Middle frontal gyrus (tissue), 1 donor: ENCODE measurements around the gene MPP7.
A peak's percentile ranks its signal among the peaks of the same experiment; 100 is the strongest.
"Not testable (repeated sequence)": the region's sequence is repeated elsewhere in the genome, so short reads cannot be mapped to it uniquely, and the experiment has no call there.

ENCODE experiments used
- DNase-seq: peaks from one replicate; pipeline ENCODE4 v3.0.0-alpha.2; 2015; ENCODE audit warnings: low spot score; ENCODE audit errors: extremely low spot score

The MPP7 gene

DNA sequence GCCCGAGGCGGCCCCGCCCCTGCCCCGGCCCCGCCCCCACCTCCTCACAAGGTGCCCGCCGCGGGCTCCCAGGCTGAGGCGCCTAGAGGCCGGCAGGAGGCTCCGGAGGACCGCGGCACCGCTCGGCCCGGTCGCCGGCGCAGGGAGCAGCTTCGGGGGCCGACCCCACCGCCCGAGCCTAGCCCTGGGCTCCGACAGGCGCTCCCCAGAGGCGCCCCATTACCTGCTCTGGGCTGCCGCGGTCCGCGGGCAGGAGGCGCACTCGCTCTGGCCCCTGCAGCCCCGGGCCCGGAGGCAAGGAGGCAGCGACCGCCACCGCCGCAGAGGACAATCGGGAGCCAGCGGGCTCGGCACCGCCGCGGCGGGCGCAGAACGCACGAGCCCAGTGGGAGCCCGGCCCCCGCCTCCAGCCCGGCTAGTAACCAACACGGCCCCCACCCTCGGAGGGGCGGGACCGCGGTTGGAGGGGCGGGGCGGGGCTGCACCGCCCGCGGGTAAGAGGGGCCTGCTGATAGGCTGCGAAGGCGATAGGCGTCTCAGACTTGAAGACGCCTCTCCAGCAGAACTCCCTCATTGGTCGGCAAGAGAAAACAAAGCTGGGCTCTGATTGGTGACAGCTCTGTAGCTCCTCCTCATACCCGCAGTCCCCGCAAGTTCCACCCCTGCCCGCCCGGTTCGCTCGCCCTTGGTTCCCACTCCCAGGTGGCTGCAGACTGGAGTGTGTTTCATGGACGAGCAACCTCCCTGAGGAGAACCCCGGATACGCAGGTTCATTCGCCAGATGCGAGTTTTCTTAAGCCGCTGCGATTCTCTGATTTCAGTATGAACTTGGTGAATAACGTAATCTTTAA is at the start of gene MPP7:
Gene MPP7, minus strand, starts transcription at position 427 of the 851 bp plus-strand sequence. CDS start 64,460 bp downstream, outside the sequence.
- peak; percentile 95 for DNase-seq

DNA sequence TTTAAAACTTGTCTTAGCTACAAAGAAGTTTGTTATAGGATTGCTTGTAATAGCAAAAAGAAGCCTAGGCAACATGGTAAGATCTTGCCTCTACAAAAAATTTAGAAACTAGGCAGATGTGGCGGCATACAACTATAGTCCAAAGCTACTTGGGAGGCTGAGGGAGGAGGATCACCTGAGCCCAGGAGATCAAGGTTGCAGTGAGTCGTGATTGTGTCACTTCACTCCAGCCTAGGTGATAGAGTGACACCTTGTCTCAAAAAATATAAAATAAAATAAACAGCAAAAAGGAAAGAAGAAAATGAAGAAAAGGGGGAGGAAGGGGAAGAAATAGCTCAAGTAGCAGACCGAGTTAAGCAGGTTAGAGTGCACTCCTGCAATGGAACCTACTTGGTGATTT is 47.0 kb upstream of the MPP7 start:
- DNase-seq: no peak

DNA sequence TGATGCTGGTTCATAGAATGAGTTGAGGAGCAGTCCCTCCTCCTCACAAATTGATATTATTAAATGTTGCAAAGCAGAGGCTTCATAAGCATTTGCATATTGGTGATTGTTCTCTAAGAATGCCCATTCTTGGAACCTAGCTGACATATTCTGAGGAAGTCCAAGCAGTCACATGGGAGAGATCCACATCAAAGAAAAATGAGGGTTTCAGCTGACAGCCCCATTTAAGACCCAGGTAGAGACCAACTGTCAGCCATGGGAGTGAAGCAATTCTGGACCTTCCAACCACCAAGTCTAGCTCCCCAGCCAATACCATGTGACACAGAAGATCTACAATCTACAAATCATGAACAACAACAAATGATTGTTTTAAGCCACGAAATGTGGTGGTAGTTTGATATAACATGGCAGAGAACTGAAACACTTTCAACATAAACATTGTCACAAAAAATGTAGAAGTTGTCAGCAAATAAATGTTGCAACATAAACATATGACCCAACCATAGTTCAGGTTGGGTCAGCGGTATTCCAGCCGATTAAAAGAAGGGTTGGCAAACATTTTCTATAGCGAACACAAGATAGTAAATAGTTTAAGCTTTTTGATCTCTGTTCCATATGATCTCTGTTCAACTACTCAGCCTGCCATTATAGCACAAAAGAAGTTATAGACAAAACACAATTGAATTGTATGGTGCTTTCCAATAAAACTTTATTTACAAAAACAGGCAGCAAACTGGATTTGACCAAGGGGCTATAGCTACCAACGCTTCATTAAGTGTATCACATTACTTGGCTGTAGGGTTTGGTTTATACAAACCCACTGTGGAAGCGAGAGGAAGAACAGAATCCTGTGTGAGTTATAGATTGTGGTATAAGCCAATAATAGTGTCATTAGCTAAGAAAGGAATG is 41.4 kb upstream of the MPP7 start:
- DNase-seq: no peak

DNA sequence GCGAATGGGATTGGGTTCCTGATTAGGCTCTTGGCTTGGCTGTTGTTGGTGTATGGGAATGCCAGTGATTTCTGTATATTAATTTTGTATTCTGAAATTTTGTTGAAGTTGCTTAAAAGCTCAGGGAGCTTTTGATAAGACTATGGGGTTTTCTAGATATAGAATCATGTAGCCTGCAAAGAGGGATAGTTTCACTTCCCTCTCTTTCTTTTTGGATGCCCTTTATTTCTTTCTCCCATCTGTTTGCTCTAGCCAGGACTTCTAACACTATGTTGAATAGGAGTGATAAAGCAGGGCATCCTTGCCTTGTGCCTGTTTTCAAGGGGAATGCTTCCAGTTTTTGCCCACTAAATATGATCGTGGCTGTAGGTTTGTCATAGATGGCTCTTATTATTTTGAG is 40.4 kb upstream of the MPP7 start:
- DNase-seq: no peak

DNA sequence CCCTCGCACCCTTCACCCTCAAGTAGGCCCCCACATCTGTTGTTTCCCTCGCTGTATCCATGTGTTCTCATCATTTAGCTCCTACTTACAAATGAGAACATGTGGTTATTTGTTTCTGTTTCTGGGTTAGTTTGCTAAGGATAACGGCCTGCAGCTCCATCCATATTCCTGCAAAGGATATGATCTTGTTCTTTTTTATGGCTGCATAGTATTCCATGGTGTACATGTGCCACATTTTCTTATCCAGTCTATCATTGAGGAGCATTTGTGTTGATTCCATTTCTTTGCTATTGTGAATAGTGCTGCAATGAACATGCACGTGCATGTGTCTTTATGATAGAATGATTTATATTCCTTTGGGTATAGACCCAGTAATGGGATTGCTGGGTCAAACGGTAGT is 38.8 kb upstream of the MPP7 start:
- not testable (repeated sequence) for DNase-seq

DNA sequence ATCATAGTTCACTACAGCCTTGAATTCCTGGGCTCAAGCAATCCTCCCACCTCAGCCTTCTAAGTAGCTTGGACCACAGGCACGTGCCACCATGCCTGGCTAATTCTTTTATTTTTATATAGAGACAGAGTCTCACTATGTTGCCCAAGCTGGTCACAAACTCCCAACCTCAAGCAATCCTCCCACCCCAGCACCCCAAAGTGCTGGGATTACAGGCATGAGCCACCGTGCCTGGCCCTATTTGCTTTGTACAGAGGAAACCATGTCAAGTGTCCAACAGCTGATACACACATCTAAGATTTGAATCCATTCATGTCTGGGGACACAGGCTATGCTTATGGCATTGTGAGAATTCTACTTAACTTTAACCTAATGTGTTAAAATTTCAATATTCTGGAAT is 29.9 kb upstream of the MPP7 start:
- no peak for DNase-seq

DNA sequence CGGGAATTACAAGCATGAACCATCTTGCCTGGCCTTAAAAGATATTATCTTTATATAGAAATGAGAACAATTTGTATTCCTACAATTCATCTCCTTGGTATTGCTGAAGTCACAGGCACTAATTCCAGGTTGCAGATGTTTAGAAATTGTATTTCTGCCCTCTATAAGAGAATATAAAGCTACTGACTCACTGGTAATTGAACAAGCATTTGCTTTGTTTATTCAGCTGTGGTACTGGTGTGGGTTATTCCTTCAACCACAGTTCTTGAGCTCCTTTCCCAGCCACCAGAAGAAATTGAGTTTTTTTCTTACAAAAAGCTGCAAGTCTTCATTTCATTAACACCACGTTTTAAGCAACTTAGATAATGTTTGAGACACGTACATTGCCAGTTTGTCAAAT is 29.0 kb upstream of the MPP7 start:
- no peak for DNase-seq

DNA sequence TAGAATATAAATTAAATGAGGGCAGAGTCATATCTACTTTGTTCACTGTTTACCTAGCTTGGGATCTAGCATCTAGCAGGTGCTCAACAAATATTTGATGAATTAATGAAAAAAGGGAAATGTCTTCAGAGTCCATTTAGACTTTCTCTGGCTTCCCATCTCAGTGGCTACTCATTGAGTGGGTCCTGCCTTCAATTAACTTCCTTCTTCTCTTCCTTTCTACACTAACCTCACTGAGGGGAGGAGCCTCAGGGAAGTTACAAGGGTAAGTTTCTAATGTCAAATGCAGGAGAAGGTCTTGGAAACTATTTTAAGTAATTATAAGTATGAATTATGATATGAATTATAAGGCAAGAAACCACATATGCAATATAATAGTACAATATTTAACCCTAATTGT is 28.2 kb upstream of the MPP7 start:
- DNase-seq: no peak

DNA sequence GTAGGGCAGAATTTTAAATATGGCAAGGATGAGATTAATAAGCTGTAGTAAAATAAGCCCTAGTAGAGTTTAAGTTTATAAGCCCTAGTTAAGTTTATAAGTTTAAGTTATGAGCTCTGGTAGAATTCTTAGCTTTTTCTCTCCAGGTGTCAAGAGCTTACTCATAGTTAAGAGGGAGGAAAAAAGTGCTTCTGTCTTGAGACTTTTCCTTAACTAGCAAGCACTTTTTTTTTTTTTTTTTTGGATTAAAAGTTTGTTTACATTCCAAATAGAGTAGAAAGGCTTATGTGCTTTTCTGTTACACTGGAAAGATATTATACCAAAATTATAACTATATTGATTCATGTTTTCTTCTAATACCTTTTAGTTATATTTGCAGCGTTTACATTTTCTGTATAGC is 25.5 kb upstream of the MPP7 start:
- no peak for DNase-seq

DNA sequence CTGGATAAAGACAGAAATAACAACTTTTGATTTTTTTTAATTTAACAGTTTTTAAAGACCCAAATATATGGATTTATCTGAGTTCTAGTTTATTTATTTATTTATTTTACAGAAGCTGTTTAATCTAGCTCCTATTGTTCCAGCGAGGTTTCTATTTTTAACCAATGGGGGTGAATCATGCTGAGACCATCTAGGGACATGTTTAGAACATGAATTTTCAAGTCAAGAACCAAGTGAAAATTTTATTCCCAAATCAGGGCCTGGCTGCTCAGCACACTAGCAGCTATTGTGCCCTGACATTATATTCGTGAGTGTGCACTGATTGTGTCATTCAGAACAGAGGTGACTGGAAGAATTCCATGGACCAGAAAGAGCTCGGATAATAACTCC is 24.6 kb upstream of the MPP7 start:
- DNase-seq: no peak

DNA sequence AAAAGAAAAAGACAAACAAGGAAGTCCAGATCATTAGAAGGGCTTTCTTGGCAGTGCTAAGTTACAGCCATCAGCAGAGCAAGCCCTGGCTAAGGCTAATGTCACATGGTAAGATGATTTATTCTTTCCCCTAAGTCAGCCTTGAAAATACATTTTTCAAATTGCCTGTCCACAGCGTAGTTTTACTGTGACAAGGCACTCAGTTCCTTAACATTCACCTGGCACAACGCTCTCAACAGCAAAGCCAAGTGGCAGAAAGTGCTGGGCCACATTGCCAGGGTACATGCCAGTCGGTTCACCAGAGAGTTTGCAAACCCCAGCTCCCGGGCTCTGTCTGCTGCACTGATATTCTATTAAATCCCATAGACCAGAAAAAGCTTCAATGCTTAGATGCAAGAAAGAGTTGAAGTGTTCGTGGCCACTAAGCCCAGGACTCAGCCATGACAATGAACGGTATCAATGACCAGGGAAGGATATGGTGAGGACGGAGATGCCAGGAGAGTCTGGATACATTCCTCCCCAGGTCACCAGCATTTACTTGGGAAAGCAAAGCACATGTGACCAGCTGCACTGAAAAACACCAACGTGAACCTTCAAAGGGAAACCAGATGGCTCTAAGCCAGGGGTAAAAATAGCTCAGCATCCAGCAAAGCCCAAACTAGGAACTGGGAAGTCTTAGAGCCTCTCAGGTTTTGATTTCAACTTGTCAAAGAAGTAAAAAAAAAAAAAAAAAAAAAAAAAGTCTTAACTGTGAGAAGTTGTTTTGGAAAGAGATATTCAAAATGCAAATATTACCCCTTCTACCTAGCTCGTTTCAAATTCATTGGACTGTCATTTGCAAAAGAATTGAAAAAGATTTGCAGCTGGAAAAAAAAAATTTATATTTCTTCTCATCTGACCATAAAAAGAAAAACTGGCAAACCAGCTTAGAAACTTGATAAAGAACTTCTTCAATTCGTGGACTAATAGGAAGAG is 23.9 kb upstream of the MPP7 start:
- DNase-seq: no peak

DNA sequence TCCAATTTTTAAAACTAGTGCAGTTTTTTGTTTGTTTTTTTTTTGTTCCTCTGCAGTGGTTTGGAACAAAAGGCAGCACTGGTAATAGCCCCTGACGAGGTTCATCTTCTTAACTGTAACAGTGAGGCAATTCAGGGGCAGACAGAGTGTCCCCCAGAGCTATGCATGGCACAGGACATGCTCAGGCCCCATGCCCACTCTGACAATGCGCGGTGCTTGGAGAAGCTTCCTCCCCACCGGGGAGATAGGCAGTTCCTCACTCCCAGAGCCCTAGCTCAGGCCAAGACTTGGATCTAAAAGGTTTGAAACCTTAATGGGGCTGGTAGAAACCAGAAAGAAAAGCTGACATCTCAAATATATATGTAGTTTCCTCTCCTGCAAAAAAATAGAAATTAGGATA is 17.9 kb upstream of the MPP7 start:
- no peak for DNase-seq

DNA sequence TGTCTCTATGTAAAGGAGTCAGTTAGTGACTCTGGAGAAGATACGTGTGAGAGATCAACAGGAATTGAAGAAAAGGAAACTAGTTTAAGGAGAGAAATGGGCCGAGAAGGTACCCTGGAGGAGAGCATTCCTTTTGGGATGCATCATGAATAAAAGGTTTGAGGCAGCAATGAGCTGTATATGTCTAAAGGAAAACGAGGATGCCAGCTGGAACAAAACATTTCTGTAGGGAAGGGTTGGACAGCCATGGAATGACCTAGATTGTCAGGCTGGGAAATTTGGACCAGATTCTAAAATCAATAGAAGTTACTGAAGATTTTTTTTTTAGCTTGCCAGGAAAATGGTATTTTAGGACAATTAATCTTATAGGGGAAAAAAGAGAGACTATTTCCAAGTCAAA is 17.2 kb upstream of the MPP7 start:
- no peak for DNase-seq

DNA sequence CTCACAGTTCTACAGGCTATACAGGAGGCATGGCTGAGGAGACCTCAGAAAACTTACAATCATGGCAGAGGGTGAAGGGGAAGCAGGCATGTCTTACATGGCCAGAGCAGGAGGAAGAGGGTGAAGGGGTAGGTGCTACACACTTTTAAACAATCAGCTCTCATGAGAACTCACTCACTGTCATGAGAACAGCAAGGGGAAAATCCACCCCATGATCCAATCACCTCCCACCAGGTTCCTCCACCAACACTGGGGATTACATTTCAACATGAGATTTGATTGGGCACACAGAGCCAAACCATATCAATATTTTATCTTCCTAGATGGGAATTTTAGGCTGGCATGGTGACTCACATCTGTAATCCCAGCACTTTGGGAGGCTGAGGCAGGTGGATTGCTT is 16.2 kb upstream of the MPP7 start:
- not testable (repeated sequence) for DNase-seq

DNA sequence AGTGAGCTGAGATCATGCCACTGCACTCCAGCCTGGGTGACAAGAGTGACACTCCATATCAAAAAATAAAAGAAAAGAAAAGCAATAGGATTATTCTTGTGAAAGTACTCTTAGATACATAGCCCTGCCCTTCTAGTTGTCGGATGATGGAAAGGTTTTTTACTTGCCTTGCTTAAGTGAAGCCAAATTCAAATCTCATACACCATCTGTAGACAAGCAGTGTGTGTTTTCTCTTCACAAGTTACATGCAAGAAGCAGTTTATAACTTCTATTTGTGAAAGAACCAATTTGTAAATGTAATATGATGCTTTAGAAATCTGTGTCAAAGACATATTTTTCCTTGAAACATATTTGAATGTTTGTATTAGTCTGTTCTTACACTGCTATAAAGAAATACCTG is 15.8 kb upstream of the MPP7 start:
- no peak for DNase-seq

DNA sequence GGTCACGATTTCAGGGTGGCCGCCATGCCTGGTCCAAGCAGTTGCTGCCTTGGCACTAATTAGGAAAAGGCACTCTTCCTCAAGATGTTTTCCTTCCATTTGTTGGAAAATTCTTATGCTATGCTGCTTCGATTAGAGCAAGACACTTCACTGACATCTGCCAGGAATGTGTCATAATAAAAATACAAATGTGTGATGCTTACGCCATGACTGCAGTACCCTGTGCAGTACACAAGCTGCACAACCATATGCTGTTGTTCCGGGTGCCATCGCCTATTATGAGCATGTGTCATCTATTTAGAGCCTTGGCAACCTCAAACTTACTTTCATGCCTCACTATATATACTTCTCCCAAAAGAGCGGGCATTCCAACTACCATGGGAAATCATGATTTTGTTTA is 14.9 kb upstream of the MPP7 start:
- DNase-seq: no peak

DNA sequence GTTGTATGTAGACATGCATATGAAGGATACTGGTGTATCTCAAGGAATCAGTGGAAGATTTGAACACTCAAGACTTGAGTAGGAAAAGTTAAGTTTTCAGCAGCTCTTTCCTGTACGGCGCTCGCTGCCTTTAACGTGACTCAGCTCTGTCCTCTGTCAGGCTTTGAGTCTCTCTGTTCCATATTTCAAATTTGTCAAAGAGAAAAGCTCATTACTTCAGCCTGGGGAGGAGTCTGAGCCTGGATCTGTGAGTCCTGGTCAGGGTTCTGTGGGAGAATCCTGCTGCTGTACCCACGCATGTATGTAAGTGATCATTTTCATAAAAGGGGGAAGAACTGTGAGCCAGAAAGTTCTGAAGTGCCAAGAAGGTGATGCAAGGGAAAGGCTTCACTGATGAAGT is 13.8 kb upstream of the MPP7 start:
- DNase-seq: no peak

DNA sequence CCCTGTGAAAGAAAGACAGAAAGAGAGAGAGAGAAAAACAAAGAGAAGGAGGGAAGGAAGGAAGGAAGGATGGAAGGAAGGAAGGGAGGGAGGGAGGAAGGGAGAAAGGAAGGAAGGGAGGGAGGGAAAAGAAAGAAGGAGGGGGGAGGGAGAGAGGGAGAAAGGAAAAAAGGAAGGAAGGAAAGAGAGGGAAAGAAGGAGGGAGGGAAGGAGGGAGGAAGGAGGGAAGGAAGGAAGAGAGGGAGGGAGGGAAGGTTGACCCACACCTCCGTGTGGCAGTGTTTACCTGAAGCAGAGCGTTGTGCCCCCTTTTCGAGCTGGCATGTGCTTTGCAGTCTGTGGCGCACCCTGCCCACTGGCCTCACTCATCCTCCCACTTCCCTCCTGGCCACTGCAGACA is 12.3 kb upstream of the MPP7 start:
- DNase-seq: no peak

DNA sequence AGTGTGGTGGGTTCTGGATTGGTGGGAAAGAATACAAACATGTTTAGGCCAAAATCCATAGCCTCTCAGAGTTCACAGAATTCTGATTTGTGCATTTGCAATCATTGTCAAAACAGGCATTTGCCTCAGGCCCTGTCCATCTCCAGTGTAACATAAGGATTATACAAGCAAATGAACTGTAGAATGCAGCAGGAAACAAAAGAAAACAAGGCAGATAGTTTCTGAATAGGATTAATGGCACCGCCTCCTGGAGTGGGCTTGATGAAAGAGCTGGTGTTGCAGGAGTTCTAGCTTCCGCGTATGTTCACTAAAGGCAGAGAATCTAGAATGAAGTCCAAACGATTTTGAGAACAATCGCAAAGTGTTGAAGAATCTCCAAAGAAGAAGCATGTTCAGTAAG is 11.3 kb upstream of the MPP7 start:
- DNase-seq: no peak

DNA sequence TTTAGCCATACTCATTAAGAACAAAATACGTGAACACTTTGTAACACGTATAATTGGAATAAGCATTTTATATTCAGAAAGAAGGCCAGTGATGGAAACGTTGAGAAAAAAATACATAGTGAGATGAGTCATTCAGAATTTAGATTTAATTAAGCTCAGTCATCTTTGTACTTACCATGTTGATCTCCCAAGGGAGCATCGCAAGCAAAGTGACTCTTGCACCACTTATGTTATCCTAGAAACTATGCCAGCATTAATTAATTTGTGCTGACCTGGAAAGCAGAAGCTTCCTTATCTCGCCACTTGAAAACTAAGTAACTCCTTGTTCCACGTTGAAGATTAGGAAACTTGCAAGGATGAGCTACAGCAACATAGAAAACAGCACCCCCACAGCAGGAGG is 9.7 kb upstream of the MPP7 start:
- DNase-seq: no peak

DNA sequence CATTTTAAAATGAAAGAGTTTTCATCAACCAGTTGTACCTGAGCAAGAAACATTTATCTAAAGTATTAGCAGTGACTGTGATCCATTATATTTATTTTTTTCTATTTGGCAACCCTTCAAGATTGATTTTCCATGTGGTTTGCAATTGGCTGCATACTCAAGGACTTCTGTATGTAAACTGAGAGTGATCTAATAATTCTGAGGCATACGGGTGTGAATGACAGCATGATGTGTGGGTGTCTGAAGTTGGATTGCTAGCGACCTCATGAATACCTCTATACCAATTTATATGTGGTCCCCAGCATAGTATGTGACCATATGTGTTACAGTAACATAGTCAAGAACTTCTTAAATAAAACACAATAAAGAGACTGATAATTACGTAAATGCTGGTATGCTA is 8.2 kb upstream of the MPP7 start:
- DNase-seq: no peak
